GM12891 (cell line): ENCODE measurements around the gene SKI.

ENCODE experiments used
- PAX5 ChIP-seq: IDR thresholded peaks from 2 replicates; pipeline ENCODE4 v1.6.1; 2011; ENCODE audit warnings: low read length, moderate library complexity, mild to moderate bottlenecking; ENCODE audit not compliant: insufficient read depth, severe bottlenecking
- POLR2A ChIP-seq: IDR thresholded peaks from 2 replicates; pipeline ENCODE4 v1.6.1; 2011; ENCODE audit warnings: low read depth, low read length, control low read depth
- POLR2AphosphoS5 ChIP-seq: IDR thresholded peaks from 2 replicates; pipeline ENCODE4 v1.6.1; 2011; ENCODE audit warnings: low read depth, low read length, control low read depth
- POU2F2 ChIP-seq: IDR thresholded peaks from 2 replicates; pipeline ENCODE4 v1.6.1; 2011; ENCODE audit warnings: low read depth, mild to moderate bottlenecking, control low read depth, low read length, moderate library complexity
- SPI1 ChIP-seq: IDR thresholded peaks from 2 replicates; pipeline ENCODE4 v1.6.1; 2011; ENCODE audit warnings: low read depth, low read length, control low read depth
- TAF1 ChIP-seq: IDR thresholded peaks from 2 replicates; pipeline ENCODE4 v1.6.1; 2011; ENCODE audit warnings: low read depth, low read length, control low read depth

GRCh38 chr1:2182376-2182775, 45.7 kb upstream of the SKI start:
- TF ChIP-seq POLR2A (no peak), POLR2AphosphoS5 (no peak), TAF1 (no peak), PAX5 (no peak), SPI1 (no peak), POU2F2 (no peak)
